NB4 (cell line): ENCODE results near the gene GP2.

Experiments used
- POLR2A ChIP-seq: IDR thresholded peaks from 2 replicates; pipeline ENCODE4 v1.6.1; 2011; ENCODE audit warnings: mild to moderate bottlenecking; ENCODE audit not compliant: insufficient read length; ENCODE audit errors: extremely low read depth
- TF ChIP-seq, protein P1 (sequence below): IDR thresholded peaks from 2 replicates; pipeline ENCODE4 v1.6.1; 2011; ENCODE audit warnings: low read depth, low read length
- TF ChIP-seq, protein P2 (sequence below): IDR thresholded peaks from one replicate; pipeline ENCODE4 v1.5.1; 2012; ENCODE audit warnings: low read depth, low read length

DNA sequence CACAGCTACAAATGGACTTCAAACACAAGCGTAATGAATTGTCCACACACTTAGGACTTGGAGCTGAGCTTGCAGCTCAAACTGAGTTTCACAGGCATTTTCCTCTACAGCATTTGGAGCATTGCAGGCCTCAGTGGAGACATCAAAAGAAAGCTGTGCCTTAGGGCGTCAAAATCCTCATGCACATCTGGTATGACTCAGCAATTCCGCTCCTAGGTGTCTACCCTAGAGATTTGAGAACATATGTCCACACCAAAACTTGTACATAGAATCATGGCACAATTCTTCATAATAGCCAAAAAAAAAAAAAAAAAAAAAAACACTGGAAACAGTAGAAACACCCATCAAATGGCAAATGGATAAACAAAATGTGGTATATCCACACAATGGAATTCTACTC is 47.1 kb downstream of the GP2 start:
- TF ChIP-seq, protein P1, sequence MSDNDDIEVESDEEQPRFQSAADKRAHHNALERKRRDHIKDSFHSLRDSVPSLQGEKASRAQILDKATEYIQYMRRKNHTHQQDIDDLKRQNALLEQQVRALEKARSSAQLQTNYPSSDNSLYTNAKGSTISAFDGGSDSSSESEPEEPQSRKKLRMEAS, result no peak
- no peak for TF ChIP-seq POLR2A
- TF ChIP-seq, protein P2, sequence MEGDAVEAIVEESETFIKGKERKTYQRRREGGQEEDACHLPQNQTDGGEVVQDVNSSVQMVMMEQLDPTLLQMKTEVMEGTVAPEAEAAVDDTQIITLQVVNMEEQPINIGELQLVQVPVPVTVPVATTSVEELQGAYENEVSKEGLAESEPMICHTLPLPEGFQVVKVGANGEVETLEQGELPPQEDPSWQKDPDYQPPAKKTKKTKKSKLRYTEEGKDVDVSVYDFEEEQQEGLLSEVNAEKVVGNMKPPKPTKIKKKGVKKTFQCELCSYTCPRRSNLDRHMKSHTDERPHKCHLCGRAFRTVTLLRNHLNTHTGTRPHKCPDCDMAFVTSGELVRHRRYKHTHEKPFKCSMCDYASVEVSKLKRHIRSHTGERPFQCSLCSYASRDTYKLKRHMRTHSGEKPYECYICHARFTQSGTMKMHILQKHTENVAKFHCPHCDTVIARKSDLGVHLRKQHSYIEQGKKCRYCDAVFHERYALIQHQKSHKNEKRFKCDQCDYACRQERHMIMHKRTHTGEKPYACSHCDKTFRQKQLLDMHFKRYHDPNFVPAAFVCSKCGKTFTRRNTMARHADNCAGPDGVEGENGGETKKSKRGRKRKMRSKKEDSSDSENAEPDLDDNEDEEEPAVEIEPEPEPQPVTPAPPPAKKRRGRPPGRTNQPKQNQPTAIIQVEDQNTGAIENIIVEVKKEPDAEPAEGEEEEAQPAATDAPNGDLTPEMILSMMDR, result no peak
